Activated B cell treated with CpG ODN at 0.5 μM for 24 hours (primary cell): ENCODE data around the gene PIH1D1. TPM values are rescaled to one million over a fixed set of nuclear protein-coding genes. Genes with fewer than 3 reads are reported as not detected.

Experiments used
- ATAC-seq: fragments of 200-7000 bp; cut with Tn5 transposase; one replicate; pipeline ENCODE4 v1.10.0; 2021; ENCODE audit warnings: low read depth, mild to moderate bottlenecking, moderate library complexity
- CTCF ChIA-PET: fragments of 350-600 bp; sonication (Branson Sonifier 250); formaldehyde crosslinking; loops from one replicate; lab custom pipeline; 2021; ENCODE audit warnings: antibody characterized with exemption; lab: Charles Lee
- POLR2A ChIA-PET: fragments of 350-600 bp; sonication (Branson Sonifier 250); formaldehyde crosslinking; loops from one replicate; lab custom pipeline; 2021; ENCODE audit warnings: antibody characterized with exemption; lab: Charles Lee
- DNase-seq: peaks from one replicate; pipeline ENCODE4 v3.0.0; 2022
- H3K27ac Mint-ChIP-seq: one replicate; pipeline ENCODE4 v1.8.0; 2020; ENCODE audit warnings: mixed read lengths
- H3K27me3 Mint-ChIP-seq: one replicate; pipeline ENCODE4 v1.8.0; 2021; ENCODE audit warnings: mixed read lengths
- H3K36me3 Mint-ChIP-seq: one replicate; pipeline ENCODE4 v1.8.0; 2021; ENCODE audit warnings: low read depth, mixed read lengths
- H3K4me1 Mint-ChIP-seq: one replicate; pipeline ENCODE4 v1.8.0; 2021; ENCODE audit warnings: mixed read lengths
- H3K4me3 Mint-ChIP-seq: one replicate; pipeline ENCODE4 v1.8.0; 2020; ENCODE audit warnings: mild to moderate bottlenecking, mixed read lengths
- H3K9me3 Mint-ChIP-seq: one replicate; pipeline ENCODE4 v1.8.0; 2020; ENCODE audit warnings: mixed read lengths
- CTCF ChIP-seq: fragments of 200-600 bp; IDR thresholded peaks from one replicate; pipeline ENCODE4 v1.8.0; 2022; ENCODE audit warnings: antibody characterized with exemption, mild to moderate bottlenecking
- intact Hi-C: fragments of 100-400 bp; cut with micrococcal nuclease; formaldehyde crosslinking; loops from one replicate; pipeline ENCODE4 v1.15.1; 2024
- total RNA-seq: library from RNA; stranded (reverse); gene quantifications from 2 replicates; pipeline ENCODE4 v1.2.3, GENCODE V29; 2022

PIH1D1 gene
- total RNA-seq: 110 and 111 TPM in 2 replicates

GRCh38 chr19:49451430-49452181 is at the start of gene PIH1D1:
TSS of gene PIH1D1 (minus strand) at chr19:49451814. CDS start at chr19:49451574, 240 bp downstream.
- TF ChIP-seq CTCF: no peak
- ATAC-seq (peak; percentile 60), DNase-seq (peak; percentile 79)
- ChIA-PET POLR2A (interaction anchor here (0.5 to 10.9 kb wide), 31 partner anchors 7 to 1285 kb away, joined by 3 to 193 read pairs (median 4); partner anchors contain the start of genes CD37, FLT3LG, NOSIP and PRR12), CTCF (interaction anchor here (0.8 to 2.7 kb wide), 4 partner anchors 8 to 226 kb away, joined by 3 to 14 read pairs (median 4); no protein-coding TSS in a partner anchor)
- Mint-ChIP-seq H3K36me3 (peaks cover 66% of the 10 kb centered on the region), H3K9me3 (no peaks in the 10 kb centered on the region), H3K4me3 (peak within 1 kb of the TSS; percentile 99), H3K27ac (peak within 1 kb of the TSS; percentile 100), H3K27me3 (no peaks in the 10 kb centered on the region), H3K4me1 (peaks cover 55% of the 10 kb centered on the region)
- intact Hi-C loops: loop anchor here (1.0 to 10.0 kb wide), 10 partner anchors 8 to 876 kb away; partner anchors contain the start of genes AKT1S1, C19orf73, GYS1 and KCNC3

GRCh38 chr19:49499030-49499670 is 47.5 kb upstream of the PIH1D1 start:
- Mint-ChIP-seq H3K9me3 (no peaks in the 10 kb centered on the region), H3K27me3 (no peaks in the 10 kb centered on the region), H3K27ac (peak overlapping the region; percentile 96), H3K36me3 (peaks cover 46% of the 10 kb centered on the region), H3K4me1 (peaks cover 70% of the 10 kb centered on the region), H3K4me3 (peak overlapping the region; percentile 93)
- ATAC-seq (no peak), DNase-seq (no peak)
- intact Hi-C loops: loop anchor here (5.0 to 10.0 kb wide), 4 partner anchors 33 to 1137 kb away; partner anchors contain the start of genes PPP1R15A, PRR12, SYNGR4 and TMEM143
- ChIA-PET POLR2A (interaction anchor here (0.5 to 1.0 kb wide), 3 partner anchors 12 to 958 kb away, joined by 3 read pairs; no protein-coding TSS in a partner anchor), CTCF (interaction anchor here (0.7 kb wide), 1 partner anchor 48 kb away, joined by 5 read pairs; no protein-coding TSS in a partner anchor)
- no peak for TF ChIP-seq CTCF

- Mint-ChIP-seq H3K4me1 (peaks cover 70% of the 10 kb centered on the region), H3K27me3 (no peaks in the 10 kb centered on the region), H3K4me3 (peak overlapping the region; percentile 93), H3K9me3 (no peaks in the 10 kb centered on the region), H3K27ac (peak overlapping the region; percentile 96), H3K36me3 (peaks cover 48% of the 10 kb centered on the region)
- POLR2A ChIA-PET: interaction anchor here (1.0 kb wide), 1 partner anchor 13 kb away, joined by 3 read pairs; no protein-coding TSS in a partner anchor
- intact Hi-C loops: loop anchor here (5.0 to 10.0 kb wide), 4 partner anchors 34 to 1136 kb away; partner anchors contain the start of genes PPP1R15A, PRR12, SYNGR4 and TMEM143
- CTCF ChIA-PET: interaction anchor here (1.0 kb wide), 1 partner anchor 25 kb away, joined by 3 read pairs; the partner anchor contains the start of gene FLT3LG
- DNase-seq (no peak), ATAC-seq (no peak)
- TF ChIP-seq CTCF: no peak
Observed at GRCh38 chr19:49498475-49498874, 46.9 kb upstream of the PIH1D1 start.

GRCh38 chr19:49497789-49498103 is 46.1 kb upstream of the PIH1D1 start:
- H3K9me3 Mint-ChIP-seq: no peaks in the 10 kb centered on the region
- peak overlapping the region; percentile 97 for H3K27ac Mint-ChIP-seq
- POLR2A ChIA-PET: interaction anchor here (0.6 to 7.8 kb wide), 3 partner anchors 24 to 224 kb away, joined by 3 to 77 read pairs (median 13); partner anchors contain the start of genes ALDH16A1 and PIH1D1
- no peak for ATAC-seq
- peaks cover 55% of the 10 kb centered on the region for H3K36me3 Mint-ChIP-seq
- peak overlapping the region; percentile 93 for H3K4me3 Mint-ChIP-seq
- TF ChIP-seq CTCF: no peak
- no peaks in the 10 kb centered on the region for H3K27me3 Mint-ChIP-seq
- H3K4me1 Mint-ChIP-seq: peaks cover 68% of the 10 kb centered on the region
- intact Hi-C loops: loop anchor here (2.0 to 10.0 kb wide), 5 partner anchors 35 to 1135 kb away; partner anchors contain the start of genes FUZ, PPP1R15A, PRR12 and SYNGR4
- DNase-seq: no peak
- CTCF ChIA-PET: interaction anchor here (1.0 kb wide), 1 partner anchor 24 kb away, joined by 3 read pairs; the partner anchor contains the start of gene FLT3LG
